HG03103 (cell line): ENCODE data around the gene PLEKHB1.

Experiments
- ATAC-seq: cut with Tn5 transposase; IDR thresholded peaks from one replicate; pipeline ENCODE4 v1.9.1; 2021; ENCODE audit warnings: low read depth; ENCODE audit not compliant: unreplicated experiment

The PLEKHB1 gene

DNA sequence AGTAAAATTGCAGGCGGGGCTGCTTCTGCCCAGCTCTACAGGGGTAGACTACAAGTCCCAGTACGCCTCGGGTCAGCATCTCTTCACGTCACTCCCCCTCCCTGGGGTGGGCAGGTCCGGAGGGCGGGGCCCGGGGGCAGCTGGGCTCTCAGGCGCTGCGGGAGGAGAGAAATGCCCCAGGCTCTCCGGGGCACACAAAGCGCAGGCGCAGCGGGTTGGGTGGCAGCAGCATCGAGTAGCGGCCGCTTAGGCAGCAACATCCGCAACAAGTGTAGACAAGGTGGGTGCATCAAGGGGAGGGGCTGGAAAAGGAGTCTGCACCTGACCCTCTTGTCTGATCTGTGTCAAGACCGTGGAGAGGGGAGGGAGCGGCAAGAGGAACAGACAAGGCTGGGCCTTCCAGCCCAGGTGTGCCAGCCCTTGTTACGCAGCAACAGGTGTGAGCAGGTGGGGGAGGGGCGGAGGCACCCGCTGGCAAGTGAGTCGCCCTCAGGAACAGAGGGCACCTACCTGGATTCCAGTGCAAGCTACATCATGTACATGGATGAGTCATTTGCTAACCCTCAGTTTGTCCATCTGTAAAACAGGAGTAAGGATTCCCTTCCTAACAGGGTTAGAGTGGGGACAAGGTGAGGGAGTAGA lies 1.2 kb downstream of the PLEKHB1 start:
- ATAC-seq = peak; percentile 92

- ATAC-seq = no peak
Observed at GRCh38 chr11:73648121-73648520, 1.7 kb downstream of the PLEKHB1 start.

- no peak for ATAC-seq
Observed at GRCh38 chr11:73648571-73649046, 2.2 kb downstream of the PLEKHB1 start.

GRCh38 chr11:73649206-73649605 lies 2.8 kb downstream of the PLEKHB1 start:
- no peak for ATAC-seq

DNA sequence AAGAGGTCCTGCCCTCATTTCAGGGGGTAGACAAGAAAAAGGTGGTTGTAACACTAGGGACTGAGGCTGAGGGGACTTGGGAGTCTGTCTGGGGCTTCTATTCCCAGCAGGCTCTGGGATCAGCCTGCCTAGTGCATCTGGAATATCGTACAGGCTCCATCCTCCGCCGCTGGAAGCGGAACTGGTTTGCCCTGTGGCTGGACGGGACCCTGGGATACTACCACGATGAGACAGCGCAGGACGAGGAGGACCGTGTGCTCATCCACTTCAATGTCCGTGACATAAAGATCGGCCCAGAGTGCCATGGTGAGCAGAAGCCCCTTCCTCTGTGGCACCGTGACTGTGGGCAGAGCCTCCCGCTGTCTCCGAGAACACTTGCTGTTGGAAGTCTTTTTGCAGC lies 4.0 kb downstream of the PLEKHB1 start:
- no peak for ATAC-seq

DNA sequence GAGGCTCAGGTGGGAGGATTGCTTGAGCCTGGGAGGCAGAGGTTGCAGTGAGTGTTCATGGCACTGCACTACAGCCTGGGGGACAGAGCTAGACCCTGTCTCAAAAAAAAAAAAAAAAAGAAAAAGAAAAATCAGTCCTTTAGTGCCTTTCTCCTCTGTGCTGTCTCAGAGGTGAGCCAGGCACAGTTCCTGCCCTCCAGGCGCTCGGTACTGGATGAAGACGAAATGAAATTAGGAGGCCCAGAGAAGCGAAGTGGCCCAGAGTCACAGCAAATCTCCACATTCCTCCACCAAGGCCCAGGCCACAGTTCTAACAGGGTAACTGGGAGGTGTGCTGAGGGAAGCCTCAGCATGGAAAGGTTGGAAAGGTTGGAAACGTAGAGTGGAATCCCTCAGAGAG lies 4.9 kb downstream of the PLEKHB1 start:
- no peak for ATAC-seq

DNA sequence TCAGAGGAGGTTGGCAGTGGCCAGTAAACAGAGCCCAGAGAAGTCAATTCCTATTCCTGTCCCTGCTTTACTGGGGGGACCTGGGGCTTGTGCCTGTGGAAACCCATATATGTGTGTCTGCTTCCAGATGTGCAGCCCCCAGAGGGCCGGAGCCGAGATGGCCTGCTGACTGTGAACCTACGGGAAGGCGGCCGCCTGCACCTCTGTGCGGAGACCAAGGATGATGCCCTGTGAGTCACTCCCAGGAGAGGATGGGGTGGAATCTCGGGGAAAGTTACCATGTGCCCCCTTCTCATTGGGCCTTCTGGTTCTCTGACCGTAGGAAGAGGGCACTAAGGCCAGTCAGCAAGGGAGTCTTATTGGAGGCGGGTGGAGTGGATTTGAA lies 5.3 kb downstream of the PLEKHB1 start:
- no peak for ATAC-seq

GRCh38 chr11:73652046-73652730 lies 5.8 kb downstream of the PLEKHB1 start:
- no peak for ATAC-seq

DNA sequence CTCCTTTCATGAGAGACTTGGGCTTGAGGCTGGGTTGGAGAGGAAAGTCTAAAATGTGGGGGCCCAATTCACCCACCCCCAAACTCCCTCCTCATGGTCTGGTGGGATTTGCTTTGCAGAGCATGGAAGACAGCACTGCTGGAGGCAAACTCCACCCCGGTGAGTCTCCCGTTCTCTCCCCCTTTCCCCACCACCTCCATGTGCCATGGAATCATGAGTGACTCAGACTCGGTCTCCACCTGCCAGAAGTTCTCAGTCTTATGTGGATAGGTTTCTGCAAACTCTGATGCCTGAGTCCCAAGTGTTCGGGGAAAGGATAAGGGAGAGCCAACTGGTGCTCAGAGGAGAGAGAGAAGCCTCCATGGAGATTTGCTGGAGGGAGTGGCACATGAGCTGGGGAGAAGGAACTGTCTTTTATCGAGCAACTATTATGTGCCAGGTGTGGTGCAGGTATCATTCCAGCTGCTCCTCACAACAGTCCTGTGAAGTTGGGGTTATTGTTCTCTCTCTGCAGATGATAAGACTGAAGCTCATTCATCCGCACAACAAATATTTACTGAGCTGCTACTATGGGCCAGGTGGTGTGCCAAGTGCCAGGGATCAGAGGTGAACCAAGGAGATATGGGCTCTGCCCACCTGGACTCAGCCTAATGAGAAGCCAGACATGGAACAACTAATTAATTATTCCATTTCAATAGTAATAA lies 6.6 kb downstream of the PLEKHB1 start:
- ATAC-seq = no peak

- ATAC-seq = no peak
Observed at GRCh38 chr11:73653996-73654395, 7.6 kb downstream of the PLEKHB1 start.

GRCh38 chr11:73654482-73655021 lies 8.2 kb downstream of the PLEKHB1 start:
- ATAC-seq = no peak

DNA sequence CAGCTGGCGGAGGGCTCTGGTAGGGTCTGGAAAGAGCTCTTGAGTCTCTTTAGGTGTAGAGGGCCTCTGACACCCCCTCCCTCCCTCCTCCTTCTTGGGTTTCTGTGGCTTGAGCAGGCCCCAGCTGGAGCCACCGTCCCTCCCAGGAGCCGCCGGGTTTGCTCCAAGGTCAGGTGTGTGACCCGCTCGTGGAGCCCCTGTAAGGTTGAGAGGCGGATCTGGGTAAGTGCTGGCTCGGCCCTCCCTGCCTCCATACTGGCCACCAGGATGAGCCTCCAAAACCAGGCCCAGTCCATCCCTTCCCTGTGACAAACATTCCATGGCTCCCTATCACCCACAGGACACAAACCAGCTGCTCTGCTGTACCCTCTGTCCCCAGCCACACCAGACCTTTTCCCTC lies 9.3 kb downstream of the PLEKHB1 start:
- ATAC-seq = no peak

DNA sequence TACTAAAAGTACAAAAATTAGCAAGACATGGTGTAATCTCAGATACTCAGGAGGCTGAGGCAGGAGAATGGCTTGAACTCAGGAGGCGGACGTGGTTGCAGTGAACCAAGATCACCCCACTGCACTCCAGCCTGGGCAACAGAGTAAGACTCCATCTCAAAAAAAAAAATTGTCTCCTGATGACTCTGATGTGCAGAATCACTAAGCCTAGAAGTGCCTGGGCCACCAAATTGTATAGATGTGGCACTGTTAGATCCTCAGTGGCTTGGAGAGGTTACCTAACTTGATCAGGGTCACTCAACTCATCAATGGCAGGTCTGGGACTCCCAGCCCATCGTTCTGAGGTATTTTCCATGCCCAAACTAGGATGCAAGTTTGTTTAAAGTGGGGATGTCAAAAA lies 10.6 kb downstream of the PLEKHB1 start:
- ATAC-seq = no peak

- no peak for ATAC-seq
Observed at GRCh38 chr11:73659961-73660360, 13.6 kb downstream of the PLEKHB1 start.

GRCh38 chr11:73660497-73661034 lies 14.2 kb downstream of the PLEKHB1 start:
- no peak for ATAC-seq

- ATAC-seq = no peak
Observed at GRCh38 chr11:73661035-73661628, 14.8 kb downstream of the PLEKHB1 start.

GRCh38 chr11:73662445-73663157 lies 16.2 kb downstream of the PLEKHB1 start:
- no peak for ATAC-seq

DNA sequence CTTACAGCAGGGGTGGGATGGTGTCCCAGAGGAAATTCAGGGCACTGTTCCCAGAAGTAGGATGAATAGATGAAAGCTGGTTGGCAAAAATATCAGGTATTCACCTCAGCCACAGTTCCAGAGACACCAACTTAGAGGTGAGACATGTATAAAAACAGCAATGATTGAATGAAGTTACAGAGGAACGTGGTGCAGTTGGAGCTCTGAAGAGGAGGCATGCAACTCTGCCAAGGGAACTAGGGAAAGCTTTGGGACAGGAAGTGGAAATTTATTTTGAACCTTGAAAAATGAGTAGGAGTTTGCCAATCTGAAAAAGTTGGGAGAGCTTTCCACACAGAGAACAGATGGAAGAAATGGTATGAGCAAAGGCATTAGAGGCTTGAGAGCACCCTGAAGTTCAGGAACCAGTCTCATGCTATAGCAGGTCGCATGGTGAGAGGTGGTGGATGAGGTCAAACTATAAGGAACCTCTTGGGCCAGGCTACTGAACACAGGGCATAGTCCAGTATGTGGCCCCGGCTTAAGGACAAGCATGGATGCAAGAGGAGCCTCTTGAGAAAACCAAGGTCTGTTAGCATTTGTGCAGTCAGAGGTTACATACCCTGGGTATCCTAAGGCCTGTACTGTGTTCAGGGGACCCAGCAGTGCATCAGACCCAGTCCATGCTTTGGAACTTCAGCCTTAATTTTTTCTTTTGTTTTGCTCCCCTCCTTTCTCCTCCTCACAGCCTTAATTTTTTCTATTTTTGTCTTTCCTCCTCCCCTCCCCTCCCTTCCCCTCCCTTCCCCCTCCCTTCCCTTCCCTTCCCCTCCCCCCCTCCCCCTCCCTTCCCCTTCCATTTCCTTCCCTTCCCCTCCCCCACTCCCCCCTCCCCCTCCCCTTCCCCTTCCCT lies 17.5 kb downstream of the PLEKHB1 start:
- no peak for ATAC-seq

GRCh38 chr11:73664877-73665276 lies 18.5 kb downstream of the PLEKHB1 start:
- no peak for ATAC-seq
